ENCODE measurements around the gene PMVK. TPM values are rescaled to one million over a fixed set of nuclear protein-coding genes. Genes with fewer than 3 reads are reported as not detected.
A peak's percentile ranks its signal among the peaks of the same experiment; 100 is the strongest.

The PMVK gene
- total RNA-seq, 1 donor from 2014 or later: 15.6 TPM

GRCh38 chr1:154974102-154974807, 37.7 kb upstream of the PMVK start, which contains the start of gene CKS1B:
Gene CKS1B, plus strand, starts transcription at chr1:154974681. Its CDS starts 65 bp downstream, at chr1:154974746.
- no peaks in the 10 kb centered on the region for H3K9me3 Mint-ChIP-seq (ENCODE audit: unreplicated experiment)
- no peak within 1 kb of the TSS for H3K27ac Mint-ChIP-seq (ENCODE audit: unreplicated experiment)
- Histone ChIP-seq H3K4me3 (ENCODE audit: insufficient read depth, low read depth, low read length) (peak within 1 kb of the TSS; percentile 88), H3K4me2 (ENCODE audit: low read length) (peak within 1 kb of the TSS; percentile 94), H4K20me1 (ENCODE audit: insufficient read depth, low read length) (peaks cover 12% of the 10 kb centered on the region), H3K79me2 (ENCODE audit: insufficient read depth, low read length) (peaks cover 62% of the 10 kb centered on the region), H3K4me1 (ENCODE audit: insufficient read depth, low read length) (peaks cover 34% of the 10 kb centered on the region), H2AFZ (ENCODE audit: low read depth, low read length) (peak within 1 kb of the TSS; percentile 75), H3K9me3 (ENCODE audit: insufficient read depth, low read depth, low read length) (no peaks in the 10 kb centered on the region), H3K27ac (ENCODE audit: low read depth, low read length) (peak within 1 kb of the TSS; percentile 99), H3K9ac (ENCODE audit: low read length) (peak within 1 kb of the TSS; percentile 94), H3K36me3 (ENCODE audit: insufficient read depth, low read length) (peaks cover 2% of the 10 kb centered on the region), H3K27me3 (ENCODE audit: insufficient read depth, low read length) (no peaks in the 10 kb centered on the region)
- TF ChIP-seq EZH2 (IDR thresholded peaks at IDR 0.05; ENCODE audit: insufficient read depth, low read length): no peak
- TF ChIP-seq CTCF (IDR thresholded peaks at IDR 0.05; ENCODE audit: insufficient read depth, low read depth, low read length): no peak
- H3K4me1 Mint-ChIP-seq (ENCODE audit: low read depth, unreplicated experiment): peaks cover 16% of the 10 kb centered on the region
- peak; percentile 100 for DNase-seq (ENCODE audit: low read depth)
- no peaks in the 10 kb centered on the region for H3K27me3 Mint-ChIP-seq (ENCODE audit: low read depth, unreplicated experiment)
- H3K4me3 Mint-ChIP-seq (ENCODE audit: unreplicated experiment): no peak within 1 kb of the TSS
- H3K36me3 Mint-ChIP-seq (ENCODE audit: low read depth, unreplicated experiment): peaks cover 2% of the 10 kb centered on the region
- no peak for FAIRE-seq

GRCh38 chr1:154973344-154974101, 37.0 kb upstream of the PMVK start:
- Mint-ChIP-seq H3K4me1 (ENCODE audit: low read depth, unreplicated experiment) (peaks cover 18% of the 10 kb centered on the region), H3K27me3 (ENCODE audit: low read depth, unreplicated experiment) (no peaks in the 10 kb centered on the region), H3K36me3 (ENCODE audit: low read depth, unreplicated experiment) (peaks cover 2% of the 10 kb centered on the region), H3K4me3 (ENCODE audit: unreplicated experiment) (no peak overlapping the region), H3K9me3 (ENCODE audit: unreplicated experiment) (no peaks in the 10 kb centered on the region), H3K27ac (ENCODE audit: unreplicated experiment) (no peak overlapping the region)
- H3K36me3 ChIP-seq (ENCODE audit: insufficient read depth, low read length): no peaks in the 10 kb centered on the region
- peak overlapping the region; percentile 94 for H3K4me2 ChIP-seq (ENCODE audit: low read length)
- TF ChIP-seq CTCF (IDR thresholded peaks at IDR 0.05; ENCODE audit: insufficient read depth, low read depth, low read length) (peak; percentile 13), EZH2 (IDR thresholded peaks at IDR 0.05; ENCODE audit: insufficient read depth, low read length) (no peak)
- H3K9ac ChIP-seq (ENCODE audit: low read length): peak overlapping the region; percentile 94
- peak overlapping the region; percentile 99 for H3K27ac ChIP-seq (ENCODE audit: low read depth, low read length)
- no peaks in the 10 kb centered on the region for H3K27me3 ChIP-seq (ENCODE audit: insufficient read depth, low read length)
- peaks cover 67% of the 10 kb centered on the region for H3K79me2 ChIP-seq (ENCODE audit: insufficient read depth, low read length)
- peaks cover 42% of the 10 kb centered on the region for H3K4me1 ChIP-seq (ENCODE audit: insufficient read depth, low read length)
- H3K9me3 ChIP-seq (ENCODE audit: insufficient read depth, low read depth, low read length): no peaks in the 10 kb centered on the region
- H3K4me3 ChIP-seq (ENCODE audit: insufficient read depth, low read depth, low read length): peak overlapping the region; percentile 88
- H4K20me1 ChIP-seq (ENCODE audit: insufficient read depth, low read length): peaks cover 19% of the 10 kb centered on the region
- peak; percentile 94 for DNase-seq (ENCODE audit: low read depth)
- FAIRE-seq: no peak
- H2AFZ ChIP-seq (ENCODE audit: low read depth, low read length): no peak overlapping the region

All from astrocyte (in vitro differentiated cells and primary cell).